ENCODE results near the gene RNPEP.

GRCh38 chr1:202045705-202046104 lies 63.3 kb downstream of the RNPEP start:
- TF ChIP-seq SP1 (CRISPR knock-in tag; conservative IDR thresholded peaks at IDR 0.05) (no peak), CREB1 (CRISPR knock-in tag; IDR thresholded peaks at IDR 0.05) (no peak), NR3C1 (CRISPR knock-in tag; conservative IDR thresholded peaks at IDR 0.05; ENCODE audit: low read depth) (no peak), TEAD4 (CRISPR knock-in tag; IDR thresholded peaks at IDR 0.05) (no peak), ZBTB43 (CRISPR knock-in tag; IDR thresholded peaks at IDR 0.05) (no peak), CTCF (IDR thresholded peaks at IDR 0.05) (no peak), ZMAT4 (CRISPR knock-in tag; IDR thresholded peaks at IDR 0.05) (no peak), HMGXB4 (CRISPR knock-in tag; IDR thresholded peaks at IDR 0.05) (no peak), ATF3 (CRISPR knock-in tag; conservative IDR thresholded peaks at IDR 0.05) (no peak), ETV6 (CRISPR knock-in tag; IDR thresholded peaks at IDR 0.05) (no peak), FOXP4 (CRISPR knock-in tag; IDR thresholded peaks at IDR 0.05) (no peak), MLX (CRISPR knock-in tag; IDR thresholded peaks at IDR 0.05) (no peak), ZNF121 (CRISPR knock-in tag; IDR thresholded peaks at IDR 0.05) (no peak)

Measured in WTC11 (cell line).